Right renal pelvis (tissue), 4 donors: Measurements from ENCODE around the gene ATG2A. TPM values are rescaled to one million over a fixed set of nuclear protein-coding genes. Genes with fewer than 3 reads are reported as not detected.

Source experiments
- DNase-seq, 4 donors: peaks; one replicate each; pipeline ENCODE4 v3.0.0-alpha.2; 2013; ENCODE audit warnings: low read depth in 4 of 4, low spot score in 3 of 4, missing footprints in 1 of 4
- polyA plus RNA-seq, 4 donors: library from polyadenylated mRNA; unstranded; fragments of 120-200 nt; gene quantifications; one replicate each; pipeline ENCODE4 v1.2.1, GENCODE V29; 2013; ENCODE audit not compliant: insufficient read length in 4 of 4

The ATG2A gene
- polyA plus RNA-seq, 4 donors, result 15.5 to 25.9 (median 16.5) TPM

GRCh38 chr11:64905516-64906313, 11.3 kb downstream of the ATG2A start:
- DNase-seq, result no peak

GRCh38 chr11:64903291-64903833, 13.6 kb downstream of the ATG2A start:
- no peak for DNase-seq

- DNase-seq, result no peak
These were observed 14.7 kb downstream of the ATG2A start for GRCh38 chr11:64902102-64902900.

- no peak for DNase-seq
These were observed 16.2 kb downstream of the ATG2A start for GRCh38 chr11:64900774-64901173.

- DNase-seq, result no peak
These were observed 16.7 kb downstream of the ATG2A start for GRCh38 chr11:64900263-64900678.

GRCh38 chr11:64898541-64898940, 18.5 kb downstream of the ATG2A start:
- DNase-seq, result no peak

- DNase-seq, result no peak
These were observed 18.9 kb downstream of the ATG2A start for GRCh38 chr11:64898076-64898445.

- DNase-seq, result no peak
These were observed 19.5 kb downstream of the ATG2A start for GRCh38 chr11:64897381-64898075.

- DNase-seq, result no peak
These were observed 20.5 kb downstream of the ATG2A start for GRCh38 chr11:64896448-64897022.

- no peak for DNase-seq
These were observed 22.1 kb downstream of the ATG2A start for GRCh38 chr11:64894812-64895452.

GRCh38 chr11:64894070-64894811, 22.8 kb downstream of the ATG2A start:
- no peak for DNase-seq

- DNase-seq, result no peak
These were observed 23.6 kb downstream of the ATG2A start for GRCh38 chr11:64893194-64894069.

GRCh38 chr11:64892838-64893193, 24.2 kb downstream of the ATG2A start:
- no peak for DNase-seq

GRCh38 chr11:64892411-64892831, 24.6 kb downstream of the ATG2A start:
- DNase-seq, result no peak

- DNase-seq, result no peak
These were observed 25.1 kb downstream of the ATG2A start for GRCh38 chr11:64891880-64892279.

GRCh38 chr11:64891215-64891848, 25.7 kb downstream of the ATG2A start:
- DNase-seq, result no peak

GRCh38 chr11:64890522-64890939, 26.5 kb downstream of the ATG2A start:
- DNase-seq, result no peak
